ENCODE data around the gene AK9. TPM values are rescaled to one million over a fixed set of nuclear protein-coding genes. Genes with fewer than 3 reads are reported as not detected.

Gene AK9
- polyA plus RNA-seq, 1 donor from 2014 or later, result 27.7 TPM

DNA sequence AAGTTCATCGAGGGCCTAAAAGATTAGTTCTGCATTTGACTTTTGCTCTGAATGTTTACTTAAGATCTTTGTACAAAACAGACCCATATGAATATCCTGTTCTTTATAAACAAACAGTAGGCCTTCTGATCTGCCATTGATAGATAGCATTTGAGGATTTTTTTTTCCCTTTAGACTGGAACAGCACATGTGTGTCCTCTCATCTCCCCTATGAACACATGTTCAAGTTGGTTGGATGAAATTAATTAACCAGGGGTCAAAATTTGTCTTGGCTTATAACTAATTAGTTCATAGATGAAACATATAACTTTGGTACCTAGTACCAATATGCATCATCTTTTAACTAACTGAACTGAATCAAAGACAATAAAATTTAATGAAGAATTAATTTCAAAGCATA is 81.3 kb downstream of the AK9 start:
- H3K27me3 ChIP-seq (ENCODE audit: insufficient read depth, low read depth, low read length), result no peaks in the 10 kb centered on the region
- no peak overlapping the region for H3K27ac ChIP-seq (ENCODE audit: low read length)
- no peaks in the 10 kb centered on the region for H3K9me2 ChIP-seq (ENCODE audit: insufficient read depth, low read length)
- no peak overlapping the region for H3K4me3 ChIP-seq (ENCODE audit: low read length)
- no peaks in the 10 kb centered on the region for H3F3A ChIP-seq (ENCODE audit: insufficient read depth, low read length, poor library complexity, severe bottlenecking)
- no peaks in the 10 kb centered on the region for H4K20me1 ChIP-seq (ENCODE audit: insufficient read depth)
- no peaks in the 10 kb centered on the region for H3K79me2 ChIP-seq (replicated peaks; ENCODE audit: insufficient read depth, low read length)
- H3K9ac ChIP-seq (ENCODE audit: low read length), result no peak overlapping the region
- H3K4me2 ChIP-seq (ENCODE audit: low read length), result no peak overlapping the region
- no peaks in the 10 kb centered on the region for H3K9me3 ChIP-seq (ENCODE audit: low read length)
- TF ChIP-seq MXI1 (conservative IDR thresholded peaks at IDR 0.05; ENCODE audit: poor library complexity, severe bottlenecking) (no peak), EP300 (conservative IDR thresholded peaks at IDR 0.05; ENCODE audit: poor library complexity, severe bottlenecking) (no peak), EZH2 (IDR thresholded peaks at IDR 0.05; ENCODE audit: borderline replicate concordance, insufficient read depth, low read length, poor library complexity, severe bottlenecking) (no peak), TAF1 (IDR thresholded peaks at IDR 0.05; ENCODE audit: low read depth) (no peak), POLR2AphosphoS5 (IDR thresholded peaks at IDR 0.05) (no peak), RAD21 (conservative IDR thresholded peaks at IDR 0.05) (no peak), SMC3 (conservative IDR thresholded peaks at IDR 0.05; ENCODE audit: poor library complexity) (no peak)
- TF ChIP-seq, protein P1, sequence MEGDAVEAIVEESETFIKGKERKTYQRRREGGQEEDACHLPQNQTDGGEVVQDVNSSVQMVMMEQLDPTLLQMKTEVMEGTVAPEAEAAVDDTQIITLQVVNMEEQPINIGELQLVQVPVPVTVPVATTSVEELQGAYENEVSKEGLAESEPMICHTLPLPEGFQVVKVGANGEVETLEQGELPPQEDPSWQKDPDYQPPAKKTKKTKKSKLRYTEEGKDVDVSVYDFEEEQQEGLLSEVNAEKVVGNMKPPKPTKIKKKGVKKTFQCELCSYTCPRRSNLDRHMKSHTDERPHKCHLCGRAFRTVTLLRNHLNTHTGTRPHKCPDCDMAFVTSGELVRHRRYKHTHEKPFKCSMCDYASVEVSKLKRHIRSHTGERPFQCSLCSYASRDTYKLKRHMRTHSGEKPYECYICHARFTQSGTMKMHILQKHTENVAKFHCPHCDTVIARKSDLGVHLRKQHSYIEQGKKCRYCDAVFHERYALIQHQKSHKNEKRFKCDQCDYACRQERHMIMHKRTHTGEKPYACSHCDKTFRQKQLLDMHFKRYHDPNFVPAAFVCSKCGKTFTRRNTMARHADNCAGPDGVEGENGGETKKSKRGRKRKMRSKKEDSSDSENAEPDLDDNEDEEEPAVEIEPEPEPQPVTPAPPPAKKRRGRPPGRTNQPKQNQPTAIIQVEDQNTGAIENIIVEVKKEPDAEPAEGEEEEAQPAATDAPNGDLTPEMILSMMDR (IDR thresholded peaks at IDR 0.05; ENCODE audit: poor library complexity, severe bottlenecking), result no peak
- TF ChIP-seq, protein P2, sequence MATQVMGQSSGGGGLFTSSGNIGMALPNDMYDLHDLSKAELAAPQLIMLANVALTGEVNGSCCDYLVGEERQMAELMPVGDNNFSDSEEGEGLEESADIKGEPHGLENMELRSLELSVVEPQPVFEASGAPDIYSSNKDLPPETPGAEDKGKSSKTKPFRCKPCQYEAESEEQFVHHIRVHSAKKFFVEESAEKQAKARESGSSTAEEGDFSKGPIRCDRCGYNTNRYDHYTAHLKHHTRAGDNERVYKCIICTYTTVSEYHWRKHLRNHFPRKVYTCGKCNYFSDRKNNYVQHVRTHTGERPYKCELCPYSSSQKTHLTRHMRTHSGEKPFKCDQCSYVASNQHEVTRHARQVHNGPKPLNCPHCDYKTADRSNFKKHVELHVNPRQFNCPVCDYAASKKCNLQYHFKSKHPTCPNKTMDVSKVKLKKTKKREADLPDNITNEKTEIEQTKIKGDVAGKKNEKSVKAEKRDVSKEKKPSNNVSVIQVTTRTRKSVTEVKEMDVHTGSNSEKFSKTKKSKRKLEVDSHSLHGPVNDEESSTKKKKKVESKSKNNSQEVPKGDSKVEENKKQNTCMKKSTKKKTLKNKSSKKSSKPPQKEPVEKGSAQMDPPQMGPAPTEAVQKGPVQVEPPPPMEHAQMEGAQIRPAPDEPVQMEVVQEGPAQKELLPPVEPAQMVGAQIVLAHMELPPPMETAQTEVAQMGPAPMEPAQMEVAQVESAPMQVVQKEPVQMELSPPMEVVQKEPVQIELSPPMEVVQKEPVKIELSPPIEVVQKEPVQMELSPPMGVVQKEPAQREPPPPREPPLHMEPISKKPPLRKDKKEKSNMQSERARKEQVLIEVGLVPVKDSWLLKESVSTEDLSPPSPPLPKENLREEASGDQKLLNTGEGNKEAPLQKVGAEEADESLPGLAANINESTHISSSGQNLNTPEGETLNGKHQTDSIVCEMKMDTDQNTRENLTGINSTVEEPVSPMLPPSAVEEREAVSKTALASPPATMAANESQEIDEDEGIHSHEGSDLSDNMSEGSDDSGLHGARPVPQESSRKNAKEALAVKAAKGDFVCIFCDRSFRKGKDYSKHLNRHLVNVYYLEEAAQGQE (IDR thresholded peaks at IDR 0.05; ENCODE audit: borderline replicate concordance), result no peak
- no peak overlapping the region for H2AFZ ChIP-seq (ENCODE audit: low read depth, low read length)
- H3K36me3 ChIP-seq (ENCODE audit: insufficient read depth, low read length), result peaks cover 6% of the 10 kb centered on the region

DNA sequence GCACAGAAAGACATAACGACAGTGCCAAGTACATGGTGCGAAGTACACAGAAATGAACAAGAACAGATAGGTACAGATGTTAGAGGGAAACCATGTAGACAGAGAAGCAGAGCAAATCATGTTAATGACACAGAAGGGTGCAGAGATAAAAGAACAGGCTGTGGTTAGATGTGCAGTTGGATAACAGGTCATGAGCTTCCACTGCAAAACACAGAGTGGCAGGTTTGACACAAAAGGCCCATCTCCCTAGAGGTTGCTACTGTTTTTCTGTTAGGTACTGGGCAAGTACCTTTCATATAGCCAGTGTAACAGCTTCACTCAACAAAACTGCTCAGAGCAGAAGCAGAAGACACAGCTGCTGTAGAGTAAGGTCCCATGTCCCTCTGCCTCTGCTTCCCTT is 84.6 kb downstream of the AK9 start:
- H3F3A ChIP-seq (ENCODE audit: insufficient read depth, low read length, poor library complexity, severe bottlenecking), result no peaks in the 10 kb centered on the region
- no peaks in the 10 kb centered on the region for H3K36me3 ChIP-seq (ENCODE audit: insufficient read depth, low read length)
- H3K9ac ChIP-seq (ENCODE audit: low read length), result no peak overlapping the region
- no peak overlapping the region for H3K4me3 ChIP-seq (ENCODE audit: low read length)
- no peaks in the 10 kb centered on the region for H3K79me2 ChIP-seq (replicated peaks; ENCODE audit: insufficient read depth, low read length)
- no peaks in the 10 kb centered on the region for H3K9me2 ChIP-seq (ENCODE audit: insufficient read depth, low read length)
- H3K9me3 ChIP-seq (ENCODE audit: low read length), result no peaks in the 10 kb centered on the region
- no peak overlapping the region for H2AFZ ChIP-seq (ENCODE audit: low read depth, low read length)
- H3K4me2 ChIP-seq (ENCODE audit: low read length), result no peak overlapping the region
- no peak for TF ChIP-seq EP300 (conservative IDR thresholded peaks at IDR 0.05; ENCODE audit: poor library complexity, severe bottlenecking)
- H4K20me1 ChIP-seq (ENCODE audit: insufficient read depth), result no peaks in the 10 kb centered on the region
- H3K27ac ChIP-seq (ENCODE audit: low read length), result no peak overlapping the region
- H3K27me3 ChIP-seq (ENCODE audit: insufficient read depth, low read depth, low read length), result no peaks in the 10 kb centered on the region

DNA sequence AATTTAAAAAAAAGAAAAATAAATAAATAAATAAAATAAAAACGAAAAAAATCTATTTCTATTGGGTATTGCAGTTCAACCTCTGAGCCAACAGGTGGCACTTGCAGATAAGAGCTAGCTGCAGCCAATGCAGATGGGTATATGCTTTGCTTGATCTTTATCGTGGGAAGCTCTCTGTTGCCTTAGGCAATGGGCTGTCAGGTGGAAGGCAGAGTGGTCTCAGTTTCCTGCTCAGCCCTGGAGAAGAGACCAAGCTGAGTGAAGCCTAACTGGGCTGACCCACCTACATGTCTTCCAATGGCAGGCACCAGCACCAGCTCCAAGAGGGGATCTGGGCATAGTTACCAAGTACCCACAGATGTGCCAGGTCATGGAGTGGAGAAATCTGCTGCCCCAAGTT is 95.0 kb downstream of the AK9 start:
- no peaks in the 10 kb centered on the region for H3K79me2 ChIP-seq (replicated peaks; ENCODE audit: insufficient read depth, low read length)
- no peaks in the 10 kb centered on the region for H4K20me1 ChIP-seq (ENCODE audit: insufficient read depth)
- H3K9me3 ChIP-seq (ENCODE audit: low read length), result no peaks in the 10 kb centered on the region
- no peaks in the 10 kb centered on the region for H3K9me2 ChIP-seq (ENCODE audit: insufficient read depth, low read length)
- no peaks in the 10 kb centered on the region for H3F3A ChIP-seq (ENCODE audit: insufficient read depth, low read length, poor library complexity, severe bottlenecking)
- no peaks in the 10 kb centered on the region for H3K27me3 ChIP-seq (ENCODE audit: insufficient read depth, low read depth, low read length)
- TF ChIP-seq POLR2AphosphoS5 (IDR thresholded peaks at IDR 0.05), result no peak
- TF ChIP-seq, protein P1 (IDR thresholded peaks at IDR 0.05; ENCODE audit: poor library complexity, severe bottlenecking), result no peak
- TF ChIP-seq EZH2 (IDR thresholded peaks at IDR 0.05; ENCODE audit: borderline replicate concordance, insufficient read depth, low read length, poor library complexity, severe bottlenecking), result no peak
- no peak for TF ChIP-seq MXI1 (conservative IDR thresholded peaks at IDR 0.05; ENCODE audit: poor library complexity, severe bottlenecking)
- TF ChIP-seq TAF1 (IDR thresholded peaks at IDR 0.05; ENCODE audit: low read depth), result no peak
- no peak for TF ChIP-seq EP300 (conservative IDR thresholded peaks at IDR 0.05; ENCODE audit: poor library complexity, severe bottlenecking)
- no peak for TF ChIP-seq RAD21 (conservative IDR thresholded peaks at IDR 0.05)
- TF ChIP-seq, protein P2 (IDR thresholded peaks at IDR 0.05; ENCODE audit: borderline replicate concordance), result no peak
- TF ChIP-seq SMC3 (conservative IDR thresholded peaks at IDR 0.05; ENCODE audit: poor library complexity), result no peak
- H3K27ac ChIP-seq (ENCODE audit: low read length), result no peak overlapping the region
- H3K9ac ChIP-seq (ENCODE audit: low read length), result no peak overlapping the region
- H2AFZ ChIP-seq (ENCODE audit: low read depth, low read length), result no peak overlapping the region
- no peak overlapping the region for H3K4me3 ChIP-seq (ENCODE audit: low read length)
- H3K36me3 ChIP-seq (ENCODE audit: insufficient read depth, low read length), result no peaks in the 10 kb centered on the region
- no peak overlapping the region for H3K4me2 ChIP-seq (ENCODE audit: low read length)

Data from neural cell (in vitro differentiated cells).